ENCODE results near the gene CCDC83. TPM values are rescaled to one million over a fixed set of nuclear protein-coding genes. Genes with fewer than 3 reads are reported as not detected.
"Not testable (repeated sequence)": the region's sequence is repeated elsewhere in the genome, so short reads cannot be mapped to it uniquely, and the experiment has no call there.

The CCDC83 gene
- polyA plus RNA-seq, 4 donors: 0.08 TPM; not detected in 3

DNA sequence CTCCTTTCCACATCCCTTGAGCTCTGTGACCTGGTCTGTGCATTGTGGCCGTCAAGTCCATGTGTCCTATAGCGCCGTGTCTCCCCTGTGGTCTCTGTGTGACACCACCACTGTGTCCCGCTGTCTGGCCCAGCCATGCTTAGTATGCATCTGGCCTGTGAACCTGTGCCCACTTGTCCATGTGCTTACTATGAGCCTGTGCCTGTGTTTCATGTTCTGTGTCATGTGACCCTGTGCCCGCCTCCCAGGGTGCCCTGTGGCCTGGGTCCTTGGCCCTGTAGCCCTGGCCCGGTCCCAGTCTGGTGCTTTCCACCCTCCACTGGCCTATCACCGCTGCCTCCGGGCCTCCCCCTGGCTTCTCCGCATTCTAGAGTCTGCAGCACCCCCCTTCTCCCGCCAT is 80.6 kb downstream of the CCDC83 start:
- no peak for DNase-seq (ENCODE audit: low read depth in 4 of 4, low spot score in 2 of 4)

GRCh38 chr11:85937835-85938234 is 82.7 kb downstream of the CCDC83 start:
- DNase-seq (ENCODE audit: low read depth in 4 of 4, low spot score in 2 of 4): no peak

DNA sequence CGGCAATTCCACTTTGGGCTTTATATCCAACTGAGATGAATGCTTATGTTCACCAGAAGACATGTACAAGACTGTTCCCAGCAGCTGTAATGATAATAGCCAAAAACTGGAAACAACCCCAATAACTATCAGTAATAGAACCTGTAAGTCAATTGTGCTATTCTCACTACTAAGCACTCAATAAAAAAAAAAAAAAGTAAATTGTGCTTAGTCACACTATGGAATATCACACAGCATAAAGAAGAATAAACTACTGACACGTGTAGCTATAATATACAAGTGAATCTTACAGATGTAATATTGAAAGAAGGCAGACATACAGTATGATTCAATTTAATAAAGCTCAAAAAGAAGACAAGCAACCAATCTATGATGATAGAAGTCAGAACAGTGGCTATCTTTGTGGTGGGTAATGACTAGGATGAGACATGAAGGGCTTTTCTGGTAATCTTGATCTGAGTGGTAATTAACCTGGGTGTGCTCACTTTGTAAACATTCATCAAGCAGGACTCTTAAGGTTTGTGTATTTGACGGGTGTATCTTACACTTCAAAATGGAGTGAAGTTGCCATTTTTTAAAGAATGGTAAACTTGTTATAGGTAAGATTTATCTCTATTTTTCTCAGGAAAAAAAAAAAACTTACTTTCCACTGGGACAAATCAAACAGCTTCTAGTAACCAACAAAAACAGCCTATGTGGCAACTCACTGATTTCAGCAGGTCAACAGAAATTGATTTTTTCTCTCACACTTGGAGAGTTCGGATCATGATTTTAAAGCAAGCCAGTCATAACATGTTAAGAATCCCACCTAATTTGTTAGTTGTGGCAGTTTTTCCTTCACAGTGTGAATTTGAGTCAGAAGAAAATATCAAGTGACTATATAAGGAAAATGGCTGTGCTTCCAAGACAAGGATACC is 84.2 kb downstream of the CCDC83 start:
- DNase-seq (ENCODE audit: low read depth in 4 of 4, low spot score in 2 of 4): no peak

DNA sequence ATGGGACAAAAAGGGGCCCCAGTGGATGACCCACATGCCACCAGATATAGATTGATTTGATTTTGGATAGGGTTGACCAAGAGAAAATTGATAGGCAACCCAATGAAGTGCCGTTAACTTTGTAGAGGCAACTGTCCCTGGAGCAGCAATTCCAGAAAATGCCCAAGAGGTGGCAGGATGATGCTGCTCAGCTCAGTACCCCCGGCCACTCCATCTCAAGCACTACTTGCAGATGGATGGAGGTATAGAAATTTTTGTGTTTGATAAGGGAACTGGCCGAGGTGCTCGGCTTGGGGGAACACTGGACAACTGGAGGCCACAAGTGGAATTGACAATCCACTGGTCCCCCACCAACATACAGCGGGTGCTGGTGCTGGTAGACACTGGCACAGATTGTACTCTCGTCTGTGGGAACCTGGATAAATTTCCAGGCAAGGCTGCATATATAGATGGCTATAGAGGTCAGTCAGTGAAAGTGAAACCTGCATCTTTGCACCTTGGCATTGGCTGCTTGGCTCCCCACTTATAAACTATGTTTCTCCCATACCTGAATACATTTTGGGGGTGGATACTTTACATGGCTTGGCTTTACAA is 86.3 kb downstream of the CCDC83 start:
- DNase-seq (ENCODE audit: low read depth in 4 of 4, low spot score in 2 of 4): no peak

- DNase-seq (ENCODE audit: low read depth in 4 of 4, low spot score in 2 of 4): no peak
Observed at GRCh38 chr11:85945296-85945695, 90.1 kb downstream of the CCDC83 start.

DNA sequence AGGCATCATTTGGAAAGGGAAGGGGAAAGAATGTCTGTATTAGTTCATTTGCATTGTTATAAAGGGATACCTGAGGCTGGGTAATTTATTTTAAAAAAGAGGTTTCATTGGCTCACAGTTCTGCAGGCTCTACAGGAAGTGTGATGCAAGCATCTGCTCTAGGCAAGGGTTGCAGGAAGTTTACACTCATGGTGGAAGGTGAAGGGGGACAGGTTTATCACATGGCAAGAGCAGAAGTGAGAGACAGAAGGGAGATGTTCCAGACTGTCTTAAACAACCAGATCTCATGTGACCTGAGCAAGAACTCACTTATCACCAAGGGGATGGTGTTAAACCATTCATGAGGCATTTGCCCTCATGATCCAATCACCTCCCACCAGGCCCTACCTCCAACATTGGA is 90.6 kb downstream of the CCDC83 start:
- no peak for DNase-seq (ENCODE audit: low read depth in 4 of 4, low spot score in 2 of 4)

DNA sequence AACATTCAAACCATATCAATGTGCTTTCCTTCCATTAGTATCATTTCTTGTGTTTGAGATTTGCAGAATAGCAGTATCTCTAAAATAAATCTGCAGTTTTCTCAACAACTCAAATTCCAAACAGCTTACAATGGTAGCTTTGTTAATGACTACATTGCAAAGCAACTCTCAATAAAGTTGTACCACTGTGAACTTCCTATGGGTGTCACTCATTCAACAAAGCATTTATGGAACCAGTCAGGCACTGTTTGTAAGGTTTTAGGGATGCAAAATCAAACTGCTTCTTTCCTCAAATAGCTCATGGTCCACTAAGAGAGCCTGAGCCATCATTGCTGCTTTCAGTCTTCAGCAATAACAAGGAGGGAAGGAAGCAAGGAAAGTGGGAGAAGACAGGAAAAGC is 91.0 kb downstream of the CCDC83 start:
- DNase-seq (ENCODE audit: low read depth in 4 of 4, low spot score in 2 of 4): no peak

DNA sequence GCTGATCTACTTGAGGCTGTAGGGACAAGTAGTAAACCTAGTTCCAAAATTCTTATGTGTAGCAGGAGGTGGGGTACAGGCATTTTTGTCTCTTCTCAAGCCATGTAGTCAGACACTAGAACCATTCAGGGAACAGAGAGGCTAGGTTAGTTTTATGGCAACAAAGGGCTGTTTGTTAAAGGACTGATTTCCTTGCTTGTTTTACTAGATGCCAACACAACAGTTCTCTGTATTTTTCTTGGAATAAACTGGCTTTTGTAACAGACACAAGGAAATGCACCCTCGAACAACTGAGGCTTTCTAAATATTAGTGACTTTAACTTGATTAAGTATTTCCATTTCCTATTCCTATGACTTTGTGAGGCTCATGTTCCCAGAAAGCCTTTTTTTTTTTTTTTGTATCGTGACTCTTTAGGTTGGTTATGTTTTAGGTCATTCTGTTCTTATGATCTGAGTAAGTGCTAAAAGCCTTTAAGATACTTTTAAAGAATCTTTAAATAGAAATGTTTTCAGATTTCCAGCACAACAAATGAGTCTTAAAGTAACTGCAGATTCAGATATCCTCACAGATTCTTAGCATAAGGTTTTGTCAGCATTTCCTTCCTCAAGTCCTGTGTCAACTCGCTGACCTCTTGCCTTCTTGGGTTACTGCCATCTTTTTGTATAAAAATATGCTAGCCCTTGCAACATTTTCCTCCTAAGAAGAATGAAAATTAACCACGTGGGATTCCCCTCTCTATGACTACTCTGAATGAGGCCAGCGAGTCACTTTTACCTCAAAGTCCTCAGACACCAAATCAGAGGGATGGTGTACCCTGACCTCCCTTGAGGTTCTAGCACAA is 92.5 kb downstream of the CCDC83 start:
- no peak for DNase-seq (ENCODE audit: low read depth in 4 of 4, low spot score in 2 of 4)

DNA sequence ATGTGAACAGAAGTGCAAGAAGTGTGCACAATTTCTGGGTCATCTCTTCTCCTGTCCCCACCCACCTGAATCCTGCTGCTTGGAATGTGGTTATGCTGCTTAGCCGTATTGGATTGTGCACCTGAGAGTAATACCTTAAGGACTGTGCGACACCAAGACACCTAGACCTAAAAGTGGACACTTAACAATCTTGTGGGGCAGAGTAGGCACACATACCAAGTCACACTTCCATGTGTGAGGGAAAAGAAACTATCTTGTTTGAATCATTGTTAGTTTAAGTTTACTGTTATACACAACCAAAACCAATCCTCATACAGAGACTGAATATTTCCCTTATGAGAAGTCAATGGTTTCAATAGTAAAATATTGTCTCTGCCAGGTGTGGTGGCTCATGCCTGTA is 93.7 kb downstream of the CCDC83 start:
- DNase-seq (ENCODE audit: low read depth in 4 of 4, low spot score in 2 of 4): no peak

DNA sequence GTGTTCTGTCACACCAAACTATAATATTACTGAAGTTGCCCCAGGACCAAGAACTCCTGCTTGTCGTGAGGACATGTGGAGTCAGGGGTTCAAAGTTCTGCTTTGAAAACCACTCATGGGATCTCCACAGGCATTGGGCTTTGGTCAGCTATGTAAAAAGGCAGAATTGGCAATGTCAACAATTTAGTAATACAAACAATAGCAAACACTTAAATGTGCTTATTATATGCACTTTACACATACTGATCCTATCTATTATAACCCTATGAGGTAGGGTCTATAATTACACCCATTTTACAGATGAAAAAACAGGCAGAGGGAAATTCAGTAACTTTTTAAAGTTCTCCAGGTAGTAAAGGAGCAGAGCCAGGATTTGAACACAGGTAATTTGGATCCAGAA is 94.6 kb downstream of the CCDC83 start:
- DNase-seq (ENCODE audit: low read depth in 4 of 4, low spot score in 2 of 4): no peak

DNA sequence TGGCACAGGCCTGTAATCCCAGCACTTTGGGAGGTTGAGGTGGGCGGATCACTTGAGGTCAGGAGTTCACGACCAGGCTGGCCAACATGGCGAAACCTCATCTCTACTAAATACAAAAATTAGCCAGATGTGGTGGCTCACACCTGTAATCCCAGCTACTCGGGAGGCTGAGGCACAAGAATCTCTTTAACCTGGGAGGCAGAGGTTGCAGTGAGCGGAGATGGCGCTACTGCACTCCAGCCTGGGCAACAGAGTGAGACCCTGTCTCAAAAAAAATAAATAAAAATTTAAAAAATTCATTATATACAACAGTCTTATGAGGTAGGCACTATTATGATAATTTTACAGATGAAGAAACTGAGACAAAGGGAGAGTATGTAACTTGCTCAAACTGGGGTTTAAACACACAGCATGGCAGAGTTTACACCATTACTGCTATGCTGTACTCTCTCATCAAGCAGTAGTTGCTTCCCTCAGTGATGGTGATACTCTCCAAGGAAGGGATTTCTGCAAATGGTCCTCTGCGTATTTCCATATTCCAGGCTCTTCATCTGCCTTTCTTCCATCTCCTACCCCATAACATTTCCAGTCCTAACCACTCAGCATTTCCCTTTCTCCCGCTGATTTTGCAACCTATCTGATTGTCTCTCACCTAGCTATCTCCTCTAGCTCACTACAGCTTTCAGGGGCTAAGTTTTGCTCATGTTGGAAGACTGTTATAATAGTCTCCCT is 95.3 kb downstream of the CCDC83 start:
- DNase-seq (ENCODE audit: low read depth in 4 of 4, low spot score in 2 of 4): no peak

DNA sequence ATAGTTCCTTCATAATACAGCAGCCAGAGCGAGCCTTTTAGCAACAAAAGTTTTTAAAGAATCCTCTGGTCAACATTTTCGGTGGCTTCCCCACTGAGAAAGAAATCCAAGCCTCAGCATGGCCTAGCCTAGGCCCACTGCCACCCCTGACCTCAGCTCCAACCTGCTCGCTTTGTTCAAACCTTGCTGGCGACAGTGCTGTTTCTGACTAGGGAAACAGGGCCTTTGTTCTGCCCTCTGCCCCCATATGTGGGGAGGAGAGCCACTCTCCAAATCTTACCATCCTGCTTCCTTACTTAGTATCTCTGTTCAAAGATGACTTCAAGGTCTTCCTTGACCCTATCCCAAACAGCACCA is 95.8 kb downstream of the CCDC83 start:
- DNase-seq (ENCODE audit: low read depth in 4 of 4, low spot score in 2 of 4): no peak

- DNase-seq (ENCODE audit: low read depth in 4 of 4, low spot score in 2 of 4): no peak
Observed at GRCh38 chr11:85951428-85952107, 96.4 kb downstream of the CCDC83 start.

- DNase-seq (ENCODE audit: low read depth in 4 of 4, low spot score in 2 of 4): not testable (repeated sequence)
Observed at GRCh38 chr11:85952108-85952485, 96.9 kb downstream of the CCDC83 start.

DNA sequence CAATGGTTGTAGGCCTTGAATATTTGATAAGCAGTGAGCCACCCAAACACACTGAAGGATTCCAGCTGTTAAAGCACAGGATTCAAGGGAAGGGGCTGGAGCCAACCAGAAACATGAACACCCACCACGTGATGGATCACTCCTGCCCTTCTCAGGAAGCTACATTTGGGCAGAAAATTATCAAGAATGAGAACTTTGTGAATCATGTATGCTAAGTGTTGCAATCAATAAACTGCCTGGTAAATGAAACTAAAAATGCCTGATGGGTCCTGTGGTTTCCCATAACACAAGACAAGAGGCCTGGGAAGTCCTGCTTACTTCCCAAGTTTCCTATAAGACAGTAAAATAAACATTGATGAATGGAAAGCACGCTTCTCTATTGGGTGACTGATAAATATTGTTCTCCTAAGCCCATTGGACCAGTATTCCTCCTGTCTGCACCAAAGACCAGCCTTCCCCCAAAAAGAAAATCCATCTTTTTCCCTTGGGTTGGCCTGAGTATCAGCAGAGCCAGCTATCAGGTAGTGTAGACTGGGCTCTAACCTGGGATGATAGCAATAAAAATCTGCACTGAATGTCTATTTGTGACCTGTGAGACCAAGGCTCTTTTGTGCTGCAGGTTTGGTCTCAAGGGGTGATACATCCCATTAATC is 98.4 kb downstream of the CCDC83 start:
- no peak for DNase-seq (ENCODE audit: low read depth in 4 of 4, low spot score in 2 of 4)

GRCh38 chr11:85955531-85955930 is 100.3 kb downstream of the CCDC83 start:
- no peak for DNase-seq (ENCODE audit: low read depth in 4 of 4, low spot score in 2 of 4)

GRCh38 chr11:85960678-85961077 is 105.5 kb downstream of the CCDC83 start:
- DNase-seq (ENCODE audit: low read depth in 4 of 4, low spot score in 2 of 4): no peak

- no peak for DNase-seq (ENCODE audit: low read depth in 4 of 4, low spot score in 2 of 4)
Observed at GRCh38 chr11:85961130-85961529, 105.9 kb downstream of the CCDC83 start.

GRCh38 chr11:85961930-85962363 is 106.8 kb downstream of the CCDC83 start:
- DNase-seq (ENCODE audit: low read depth in 4 of 4, low spot score in 2 of 4): peak; percentile 27 to 51 (median 38)

DNA sequence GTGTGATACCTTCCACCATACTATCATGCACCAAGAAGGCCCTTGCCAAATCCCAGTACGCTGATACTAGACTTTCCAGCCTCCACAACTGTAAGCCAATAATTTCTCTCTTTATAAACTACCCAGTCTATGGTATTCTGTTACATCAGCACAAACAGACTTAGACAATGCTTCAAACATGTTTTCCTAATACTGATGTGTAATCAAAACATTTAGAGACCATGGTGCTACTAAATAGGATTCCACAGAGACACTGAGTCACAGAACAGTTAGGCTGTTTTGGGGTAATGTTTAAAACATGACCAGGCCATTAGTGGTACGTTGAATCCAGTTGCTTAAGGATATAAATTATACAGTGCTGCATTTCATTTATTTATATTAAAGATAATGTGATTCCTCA is 110.0 kb downstream of the CCDC83 start:
- DNase-seq (ENCODE audit: low read depth in 4 of 4, low spot score in 2 of 4): no peak
